Choroid plexus epithelial cell (primary cell): ENCODE measurements around the gene MAVS.

Experiments used
- DNase-seq: peaks from one replicate; pipeline ENCODE4 v3.0.0-alpha.2; 2010; ENCODE audit warnings: low read depth
- H3K4me3 ChIP-seq: 2 replicates; pipeline ENCODE4 v1.5.1; 2011; ENCODE audit warnings: low read depth, mild to moderate bottlenecking, control low read depth, low read length, moderate library complexity
- TF ChIP-seq, protein P1 (sequence below): conservative IDR thresholded peaks from 2 replicates; pipeline ENCODE4 v1.5.1; 2011; ENCODE audit warnings: low read depth, mild to moderate bottlenecking, control low read depth, inconsistent platforms, low read length, moderate library complexity

MAVS gene

GRCh38 chr20:3864518-3864917 lies 17.9 kb downstream of the MAVS start:
- H3K4me3 ChIP-seq: no peak overlapping the region
- no peak for DNase-seq
- TF ChIP-seq, protein P1, sequence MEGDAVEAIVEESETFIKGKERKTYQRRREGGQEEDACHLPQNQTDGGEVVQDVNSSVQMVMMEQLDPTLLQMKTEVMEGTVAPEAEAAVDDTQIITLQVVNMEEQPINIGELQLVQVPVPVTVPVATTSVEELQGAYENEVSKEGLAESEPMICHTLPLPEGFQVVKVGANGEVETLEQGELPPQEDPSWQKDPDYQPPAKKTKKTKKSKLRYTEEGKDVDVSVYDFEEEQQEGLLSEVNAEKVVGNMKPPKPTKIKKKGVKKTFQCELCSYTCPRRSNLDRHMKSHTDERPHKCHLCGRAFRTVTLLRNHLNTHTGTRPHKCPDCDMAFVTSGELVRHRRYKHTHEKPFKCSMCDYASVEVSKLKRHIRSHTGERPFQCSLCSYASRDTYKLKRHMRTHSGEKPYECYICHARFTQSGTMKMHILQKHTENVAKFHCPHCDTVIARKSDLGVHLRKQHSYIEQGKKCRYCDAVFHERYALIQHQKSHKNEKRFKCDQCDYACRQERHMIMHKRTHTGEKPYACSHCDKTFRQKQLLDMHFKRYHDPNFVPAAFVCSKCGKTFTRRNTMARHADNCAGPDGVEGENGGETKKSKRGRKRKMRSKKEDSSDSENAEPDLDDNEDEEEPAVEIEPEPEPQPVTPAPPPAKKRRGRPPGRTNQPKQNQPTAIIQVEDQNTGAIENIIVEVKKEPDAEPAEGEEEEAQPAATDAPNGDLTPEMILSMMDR: no peak

- H3K4me3 ChIP-seq: no peak overlapping the region
- DNase-seq: no peak
- TF ChIP-seq, protein P1: no peak
Observed at GRCh38 chr20:3865152-3865886, 18.7 kb downstream of the MAVS start.

DNA sequence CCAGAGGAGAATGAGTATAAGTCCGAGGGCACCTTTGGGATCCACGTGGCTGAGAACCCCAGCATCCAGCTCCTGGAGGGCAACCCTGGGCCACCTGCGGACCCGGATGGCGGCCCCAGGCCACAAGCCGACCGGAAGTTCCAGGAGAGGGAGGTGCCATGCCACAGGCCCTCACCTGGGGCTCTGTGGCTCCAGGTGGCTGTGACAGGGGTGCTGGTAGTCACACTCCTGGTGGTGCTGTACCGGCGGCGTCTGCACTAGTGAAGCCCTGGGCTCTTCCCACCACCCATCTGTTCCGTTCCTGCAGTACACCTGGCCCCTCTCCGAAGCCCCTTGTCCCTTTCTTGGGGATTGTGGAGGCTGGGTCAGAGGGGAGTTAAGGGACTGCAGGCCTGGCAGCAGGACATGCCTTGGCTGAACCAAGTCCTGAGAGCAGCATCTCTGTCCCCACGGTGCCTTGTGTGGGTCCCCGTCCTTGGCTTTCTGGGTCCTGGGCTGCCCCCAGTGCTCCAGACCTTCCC lies 19.3 kb downstream of the MAVS start:
- TF ChIP-seq, protein P1: no peak
- no peak overlapping the region for H3K4me3 ChIP-seq
- no peak for DNase-seq

- H3K4me3 ChIP-seq: no peak overlapping the region
- no peak for DNase-seq
- TF ChIP-seq, protein P1: no peak
Observed at GRCh38 chr20:3866464-3866863, 19.8 kb downstream of the MAVS start.

- H3K4me3 ChIP-seq: no peak overlapping the region
- no peak for DNase-seq
- TF ChIP-seq, protein P1: no peak
Observed at GRCh38 chr20:3867802-3868201, 21.2 kb downstream of the MAVS start.

- TF ChIP-seq, protein P1: no peak
- DNase-seq: no peak
- H3K4me3 ChIP-seq: no peak overlapping the region
Observed at GRCh38 chr20:3869839-3870634, 23.4 kb downstream of the MAVS start.
